GM18499 (cell line): ENCODE data around the gene PCDHGA8.
"Not testable (repeated sequence)": the region's sequence is repeated elsewhere in the genome, so short reads cannot be mapped to it uniquely, and the experiment has no call there.

Source experiments
- ATAC-seq: cut with Tn5 transposase; IDR thresholded peaks from one replicate; pipeline ENCODE4 v1.9.1; 2021; ENCODE audit warnings: moderate number of reproducible peaks; ENCODE audit not compliant: insufficient read depth, unreplicated experiment

Gene PCDHGA8

DNA sequence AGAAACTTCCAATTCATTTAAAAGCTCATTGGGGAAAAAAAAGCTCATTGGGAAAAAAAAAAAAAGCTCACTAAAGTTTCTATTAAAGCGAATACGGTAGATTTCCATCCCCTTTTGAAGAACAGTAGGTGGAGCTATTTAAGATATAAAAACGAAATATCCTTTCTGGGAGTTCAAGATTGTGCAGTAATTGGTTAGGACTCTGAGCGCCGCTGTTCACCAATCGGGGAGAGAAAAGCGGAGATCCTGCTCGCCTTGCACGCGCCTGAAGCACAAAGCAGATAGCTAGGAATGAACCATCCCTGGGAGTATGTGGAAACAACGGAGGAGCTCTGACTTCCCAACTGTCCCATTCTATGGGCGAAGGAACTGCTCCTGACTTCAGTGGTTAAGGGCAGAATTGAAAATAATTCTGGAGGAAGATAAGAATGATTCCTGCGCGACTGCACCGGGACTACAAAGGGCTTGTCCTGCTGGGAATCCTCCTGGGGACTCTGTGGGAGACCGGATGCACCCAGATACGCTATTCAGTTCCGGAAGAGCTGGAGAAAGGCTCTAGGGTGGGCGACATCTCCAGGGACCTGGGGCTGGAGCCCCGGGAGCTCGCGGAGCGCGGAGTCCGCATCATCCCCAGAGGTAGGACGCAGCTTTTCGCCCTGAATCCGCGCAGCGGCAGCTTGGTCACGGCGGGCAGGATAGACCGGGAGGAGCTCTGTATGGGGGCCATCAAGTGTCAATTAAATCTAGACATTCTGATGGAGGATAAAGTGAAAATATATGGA lies 38.1 kb downstream of the PCDHGA8 start, which contains the start of gene PCDHGA12:
PCDHGA12 (plus strand) TSS at position 176 of the 782 bp plus-strand sequence; CDS start at position 429, 253 bp downstream.
- ATAC-seq = peak; percentile 86

DNA sequence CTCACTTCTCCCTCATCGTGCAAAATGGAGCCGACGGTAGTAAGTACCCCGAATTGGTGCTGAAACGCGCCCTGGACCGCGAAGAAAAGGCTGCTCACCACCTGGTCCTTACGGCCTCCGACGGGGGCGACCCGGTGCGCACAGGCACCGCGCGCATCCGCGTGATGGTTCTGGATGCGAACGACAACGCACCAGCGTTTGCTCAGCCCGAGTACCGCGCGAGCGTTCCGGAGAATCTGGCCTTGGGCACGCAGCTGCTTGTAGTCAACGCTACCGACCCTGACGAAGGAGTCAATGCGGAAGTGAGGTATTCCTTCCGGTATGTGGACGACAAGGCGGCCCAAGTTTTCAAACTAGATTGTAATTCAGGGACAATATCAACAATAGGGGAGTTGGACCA lies 38.9 kb downstream of the PCDHGA8 start:
- ATAC-seq = no peak

DNA sequence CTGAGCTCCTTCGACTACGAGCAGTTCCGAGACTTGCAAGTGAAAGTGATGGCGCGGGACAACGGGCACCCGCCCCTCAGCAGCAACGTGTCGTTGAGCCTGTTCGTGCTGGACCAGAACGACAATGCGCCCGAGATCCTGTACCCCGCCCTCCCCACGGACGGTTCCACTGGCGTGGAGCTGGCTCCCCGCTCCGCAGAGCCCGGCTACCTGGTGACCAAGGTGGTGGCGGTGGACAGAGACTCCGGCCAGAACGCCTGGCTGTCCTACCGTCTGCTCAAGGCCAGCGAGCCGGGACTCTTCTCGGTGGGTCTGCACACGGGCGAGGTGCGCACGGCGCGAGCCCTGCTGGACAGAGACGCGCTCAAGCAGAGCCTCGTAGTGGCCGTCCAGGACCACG lies 39.9 kb downstream of the PCDHGA8 start:
- ATAC-seq = not testable (repeated sequence)

DNA sequence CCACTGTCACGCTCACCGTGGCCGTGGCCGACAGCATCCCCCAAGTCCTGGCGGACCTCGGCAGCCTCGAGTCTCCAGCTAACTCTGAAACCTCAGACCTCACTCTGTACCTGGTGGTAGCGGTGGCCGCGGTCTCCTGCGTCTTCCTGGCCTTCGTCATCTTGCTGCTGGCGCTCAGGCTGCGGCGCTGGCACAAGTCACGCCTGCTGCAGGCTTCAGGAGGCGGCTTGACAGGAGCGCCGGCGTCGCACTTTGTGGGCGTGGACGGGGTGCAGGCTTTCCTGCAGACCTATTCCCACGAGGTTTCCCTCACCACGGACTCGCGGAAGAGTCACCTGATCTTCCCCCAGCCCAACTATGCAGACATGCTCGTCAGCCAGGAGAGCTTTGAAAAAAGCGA lies 40.3 kb downstream of the PCDHGA8 start:
- ATAC-seq = not testable (repeated sequence)

DNA sequence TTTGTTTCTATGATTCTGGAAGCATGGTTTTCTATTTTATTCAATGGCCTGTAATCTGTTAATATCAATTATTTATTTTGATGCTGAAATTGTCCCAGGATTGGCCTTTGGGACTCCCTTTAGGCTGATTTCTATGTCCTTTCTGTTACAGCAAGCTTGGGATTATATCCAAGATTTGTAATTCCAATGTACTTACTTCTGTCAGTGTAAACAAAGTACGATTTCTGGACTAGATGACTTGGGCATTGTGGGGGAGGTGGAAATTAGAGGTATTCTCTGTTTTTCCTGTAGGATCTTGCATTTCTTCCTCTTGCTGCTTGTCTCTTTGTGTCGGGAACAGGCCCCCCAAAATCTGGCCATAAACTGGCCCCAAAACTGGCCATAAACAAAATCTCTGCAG lies 41.6 kb downstream of the PCDHGA8 start:
- ATAC-seq = no peak

DNA sequence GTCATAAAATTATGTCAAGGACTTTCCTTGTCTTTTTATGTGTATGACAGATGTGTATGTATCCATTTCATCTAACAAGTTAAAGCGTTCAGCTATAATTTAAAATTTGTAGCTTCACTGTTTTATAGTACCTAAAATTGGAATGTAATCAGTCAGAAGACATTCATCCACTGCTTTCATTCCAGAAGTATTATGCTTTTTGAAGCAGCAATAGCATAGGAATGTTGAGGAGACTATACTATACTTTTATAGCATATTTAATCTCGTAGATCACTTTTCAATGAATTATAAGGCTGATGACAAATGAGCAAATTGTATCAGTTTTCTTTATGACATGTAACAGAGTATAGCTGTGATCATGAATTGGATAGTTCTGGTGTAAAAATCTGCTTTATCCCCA lies 44.8 kb downstream of the PCDHGA8 start:
- no peak for ATAC-seq

DNA sequence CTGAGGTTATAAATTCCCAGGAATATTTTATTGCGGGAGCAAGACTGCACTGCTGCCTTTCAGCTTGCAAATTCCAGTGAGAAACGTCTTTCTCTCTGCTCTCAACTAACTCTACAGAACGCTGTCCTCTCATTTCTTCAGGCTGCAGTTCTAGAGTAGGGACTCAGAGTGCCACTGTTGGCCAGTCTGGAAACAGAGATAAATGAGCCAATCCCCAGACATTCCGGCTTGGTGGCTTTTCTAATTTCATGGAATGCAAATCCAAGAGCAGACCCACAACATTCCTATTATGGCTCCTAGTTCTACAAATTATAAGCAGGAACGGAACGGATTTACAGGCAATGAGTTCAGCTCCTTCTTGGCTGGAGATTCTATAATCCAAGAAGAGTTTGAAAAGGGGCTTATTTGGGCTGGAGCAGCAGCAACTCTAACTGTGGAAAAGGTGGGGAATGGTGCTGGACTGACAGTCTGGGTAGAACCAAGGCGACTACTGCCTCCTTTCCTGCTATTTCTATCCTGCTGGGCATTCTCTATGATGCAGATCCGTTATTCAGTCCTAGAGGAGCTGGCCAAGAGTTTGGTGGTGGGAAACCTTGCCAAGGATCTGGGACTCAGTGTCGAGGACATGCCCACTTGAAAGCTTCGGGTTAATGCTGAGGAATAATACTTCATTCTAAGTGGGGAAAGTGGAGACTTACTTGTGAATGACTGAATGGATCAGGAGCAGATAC lies 47.1 kb downstream of the PCDHGA8 start:
- no peak for ATAC-seq

DNA sequence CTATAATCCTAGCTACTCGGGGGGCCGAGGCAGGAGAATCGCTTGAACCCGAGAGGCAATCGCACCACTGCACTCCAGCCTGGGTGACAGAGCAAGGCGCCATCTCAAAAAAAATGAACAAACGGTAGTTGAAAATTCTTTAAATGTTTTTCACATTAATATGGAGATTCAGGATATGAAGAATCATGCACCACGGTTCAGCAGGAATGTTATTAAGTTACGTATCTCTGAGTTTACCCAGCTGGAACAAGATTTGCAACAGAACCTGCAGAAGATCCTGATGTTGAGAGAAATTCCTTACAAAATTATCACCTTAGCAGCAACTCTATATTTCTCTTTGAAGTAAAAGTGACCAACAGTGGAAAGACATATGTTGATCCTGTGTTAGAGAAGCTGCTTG lies 47.9 kb downstream of the PCDHGA8 start:
- ATAC-seq = no peak

DNA sequence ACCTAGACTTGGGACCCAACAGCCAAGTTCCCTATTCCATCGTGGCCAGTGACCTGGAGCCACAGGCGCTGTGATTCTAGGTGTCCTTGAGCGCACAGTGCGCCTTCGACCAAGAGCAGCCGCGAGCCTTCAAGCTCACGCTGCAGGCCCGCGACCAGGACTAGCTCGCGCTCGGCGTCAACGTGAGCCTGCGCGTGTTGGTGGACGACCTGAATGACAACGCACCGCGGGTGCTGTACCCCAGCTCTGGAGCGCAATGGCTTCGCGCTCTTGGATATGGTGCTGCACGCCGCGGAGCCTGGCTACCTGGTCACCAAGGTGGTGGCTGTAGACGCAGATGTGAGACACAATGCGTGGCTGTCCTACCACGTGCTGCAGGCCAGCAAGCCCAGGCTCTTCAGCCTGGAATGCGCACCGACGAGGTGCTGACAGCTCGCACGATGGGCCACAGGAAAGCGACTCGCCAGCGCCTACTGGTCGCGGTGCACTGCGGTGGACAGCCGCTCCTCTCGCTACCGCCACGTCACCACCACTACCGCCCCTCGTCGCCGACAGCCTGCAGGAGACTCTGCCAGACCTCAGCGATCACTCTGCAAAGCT lies 49.2 kb downstream of the PCDHGA8 start:
- ATAC-seq = no peak
